Stimulated activated CD4-positive, alpha-beta T cell treated with anti-CD3 and anti-CD28 coated beads, TNF-alpha, amount 100 ng/mL, for 4 hours (primary cell): Measurements from ENCODE around the gene CACNA1H.
"Not testable (repeated sequence)": the region's sequence is repeated elsewhere in the genome, so short reads cannot be mapped to it uniquely, and the experiment has no call there.

Experiments used
- DNase-seq, 3 experiments: peaks; one replicate each; pipeline ENCODE4 v3.0.0-alpha.2; 2020; ENCODE audit warnings: low read depth in 3 of 3

The CACNA1H gene

GRCh38 chr16:1228227-1228626 is 75.3 kb downstream of the CACNA1H start:
- DNase-seq, result not testable (repeated sequence)

- not testable (repeated sequence) for DNase-seq
Measured at GRCh38 chr16:1229476-1229875, 76.6 kb downstream of the CACNA1H start.

DNA sequence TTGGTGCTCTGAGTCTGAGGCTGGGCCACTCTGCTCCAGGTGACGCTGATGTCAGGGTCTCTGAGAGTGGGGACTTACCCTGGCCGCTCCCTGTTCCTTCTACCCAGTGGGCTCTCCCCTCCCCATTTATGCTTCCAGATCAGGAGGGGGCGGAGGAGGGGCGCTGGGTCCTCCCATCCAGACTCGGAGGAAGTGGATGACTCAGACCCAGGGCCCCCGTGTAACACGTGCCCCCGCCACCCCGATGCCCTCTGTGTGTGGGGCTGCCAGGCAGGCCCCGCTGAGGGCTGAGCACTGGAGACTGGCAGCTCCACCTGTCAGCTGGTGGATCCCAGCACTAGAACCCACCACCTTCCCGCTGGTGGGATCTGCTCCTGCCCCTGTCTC is 77.2 kb downstream of the CACNA1H start, which contains the start of gene TPSB2:
TSS of gene TPSB2 (minus strand) at position 101 of the 387 bp plus-strand sequence. CDS start 233 bp downstream, outside the sequence.
- not testable (repeated sequence) for DNase-seq

DNA sequence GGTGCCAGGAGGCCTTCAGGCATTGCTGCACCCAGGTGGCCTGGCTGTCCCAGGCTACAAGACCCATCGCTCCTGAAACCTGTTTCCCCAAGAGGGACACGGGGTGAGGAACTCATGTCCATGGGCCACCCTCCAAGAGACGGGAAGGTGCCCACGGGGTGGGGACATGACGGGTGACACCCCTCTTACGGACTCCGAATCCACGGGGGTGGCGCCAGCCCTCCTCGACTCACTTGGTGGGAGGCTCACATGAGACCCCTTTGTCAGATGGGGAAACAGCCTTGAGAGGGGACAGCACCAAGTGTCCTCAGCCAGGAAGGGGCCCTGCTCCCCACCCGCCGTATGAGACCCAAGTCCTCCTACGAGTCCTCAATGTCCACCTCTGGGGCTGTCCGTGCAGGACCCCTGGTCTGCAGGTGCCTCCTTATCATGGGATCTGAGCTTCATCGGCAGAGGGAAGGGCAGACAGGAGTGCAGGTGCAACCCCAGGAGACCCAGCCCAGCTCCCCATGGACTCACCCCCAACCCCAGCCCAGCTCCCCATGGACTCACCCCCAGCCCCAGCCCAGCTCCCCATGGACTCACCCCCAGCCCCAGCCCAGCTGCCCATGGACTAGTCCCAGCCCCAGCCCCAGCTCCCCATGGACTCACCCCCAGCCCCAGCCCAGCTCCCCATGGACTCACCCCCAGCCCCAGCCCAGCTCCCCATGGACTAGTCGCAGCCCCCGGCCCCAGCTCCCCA is 77.7 kb downstream of the CACNA1H start:
- not testable (repeated sequence) for DNase-seq

GRCh38 chr16:1231301-1231700 is 78.4 kb downstream of the CACNA1H start:
- not testable (repeated sequence) for DNase-seq

DNA sequence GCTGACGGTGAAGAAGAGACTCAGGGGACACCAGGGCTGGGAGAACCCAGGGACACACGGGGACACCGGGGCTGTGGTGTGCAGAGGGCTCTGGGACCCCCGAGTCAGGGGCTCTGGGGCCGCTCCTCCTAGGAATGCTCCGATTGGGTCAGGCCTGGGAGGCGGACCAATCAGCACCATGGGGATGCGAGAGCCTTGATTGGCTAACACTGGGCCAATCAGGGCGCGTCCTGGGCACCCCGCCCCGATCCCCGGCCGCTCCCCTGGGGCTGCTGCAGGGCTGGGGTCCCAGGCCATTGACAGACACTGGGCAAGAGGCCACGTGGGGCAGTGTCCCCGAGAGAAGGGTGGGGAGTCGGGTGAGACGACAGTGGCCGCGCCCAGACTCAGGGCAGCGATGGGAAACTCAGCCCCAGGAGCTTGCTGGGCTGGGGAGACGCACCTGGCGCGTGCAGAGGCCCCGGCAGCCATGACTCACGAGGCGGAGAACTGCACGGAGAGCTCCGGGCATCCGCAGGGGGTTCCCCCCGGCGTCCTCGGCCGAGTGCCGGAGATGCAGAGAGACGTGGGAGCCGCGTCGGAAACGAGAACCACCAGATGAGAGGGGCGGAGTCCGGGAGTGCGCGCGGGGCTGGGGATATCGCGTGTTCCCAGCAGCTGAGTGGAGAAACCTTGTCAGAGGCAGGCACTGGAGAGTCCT is 79.3 kb downstream of the CACNA1H start:
- not testable (repeated sequence) for DNase-seq

DNA sequence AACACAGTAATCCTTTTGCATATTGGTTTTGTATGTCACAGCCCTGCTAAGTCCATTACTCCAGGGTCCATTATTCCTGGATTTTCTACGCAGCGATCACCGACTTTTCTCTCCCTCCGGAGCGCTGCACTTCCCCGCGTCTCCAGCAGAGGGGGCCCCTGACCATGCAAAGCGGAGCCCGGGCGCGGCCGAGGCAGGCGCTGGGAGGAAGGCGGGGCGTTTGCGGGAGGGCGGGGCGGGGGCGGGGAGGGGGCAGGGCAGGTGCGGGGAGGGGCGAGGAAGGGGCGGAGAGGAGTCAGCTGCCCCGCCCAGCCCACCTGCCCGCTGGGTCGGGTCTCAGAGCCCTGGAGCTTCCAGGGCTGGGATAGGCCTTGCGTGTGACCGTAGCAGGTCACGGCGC is 83.8 kb downstream of the CACNA1H start:
- DNase-seq, result not testable (repeated sequence)

- DNase-seq, result no peak
Measured at GRCh38 chr16:1237990-1238389, 85.1 kb downstream of the CACNA1H start.

DNA sequence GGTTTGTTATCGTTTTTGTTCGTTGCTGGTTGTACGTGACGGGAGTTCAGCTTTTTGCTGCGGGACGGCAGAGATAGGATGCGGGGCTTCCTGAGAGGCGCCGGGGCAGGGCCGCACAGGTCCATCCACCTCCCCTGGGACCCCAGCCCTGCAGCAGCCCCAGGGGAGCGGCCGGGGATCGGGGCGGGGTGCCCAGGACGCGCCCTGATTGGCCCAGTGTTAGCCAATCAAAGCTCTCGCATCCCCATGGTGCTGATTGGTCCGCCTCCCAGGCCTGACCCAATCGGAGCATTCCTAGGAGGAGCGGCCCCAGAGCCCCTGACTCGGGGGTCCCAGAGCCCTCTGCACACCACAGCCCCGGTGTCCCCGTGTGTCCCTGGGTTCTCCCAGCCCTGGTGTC is 86.0 kb downstream of the CACNA1H start:
- DNase-seq, result not testable (repeated sequence)

DNA sequence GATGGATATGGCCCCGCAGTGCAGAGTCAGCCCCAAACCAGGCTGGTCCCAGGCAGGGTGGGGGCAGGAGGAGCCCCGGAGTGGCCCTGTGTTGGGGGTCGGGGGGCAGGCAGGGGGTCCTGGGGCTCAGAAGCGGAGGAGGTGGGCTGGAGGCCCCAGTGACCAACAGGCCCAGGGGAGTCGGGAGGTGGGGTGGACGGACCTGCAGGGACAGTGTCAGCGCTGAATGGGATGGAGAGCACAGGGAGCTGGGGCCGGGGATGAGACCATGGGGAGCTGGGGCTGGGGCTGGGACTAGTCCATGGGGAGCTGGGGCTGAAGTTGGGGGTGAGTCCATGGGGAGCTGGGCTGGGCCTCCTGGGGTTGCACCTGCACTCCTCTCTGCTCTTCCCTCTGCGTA is 86.7 kb downstream of the CACNA1H start:
- not testable (repeated sequence) for DNase-seq

- DNase-seq, result not testable (repeated sequence)
Measured at GRCh38 chr16:1240436-1240835, 87.5 kb downstream of the CACNA1H start, which contains the start of gene TPSAB1. Gene TPSAB1, plus strand, starts transcription at chr16:1240705. Its CDS starts 234 bp downstream, at chr16:1240939.

DNA sequence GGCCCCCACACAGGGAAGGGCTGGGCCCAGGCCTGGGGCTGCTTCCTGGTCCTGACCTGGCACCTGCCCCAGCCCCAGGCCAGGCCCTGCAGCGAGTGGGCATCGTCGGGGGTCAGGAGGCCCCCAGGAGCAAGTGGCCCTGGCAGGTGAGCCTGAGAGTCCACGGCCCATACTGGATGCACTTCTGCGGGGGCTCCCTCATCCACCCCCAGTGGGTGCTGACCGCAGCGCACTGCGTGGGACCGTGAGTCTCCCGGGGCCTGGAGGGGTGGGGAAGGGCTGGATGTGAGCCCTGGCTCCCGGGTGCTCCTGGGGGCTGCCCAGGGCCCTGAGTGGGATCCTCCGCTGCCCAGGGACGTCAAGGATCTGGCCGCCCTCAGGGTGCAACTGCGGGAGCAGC is 88.2 kb downstream of the CACNA1H start:
- DNase-seq, result not testable (repeated sequence)

GRCh38 chr16:1243363-1243762 is 90.5 kb downstream of the CACNA1H start:
- DNase-seq, result not testable (repeated sequence)

GRCh38 chr16:1243907-1244850 is 91.3 kb downstream of the CACNA1H start:
- not testable (repeated sequence) for DNase-seq

GRCh38 chr16:1244881-1245280 is 92.0 kb downstream of the CACNA1H start:
- no peak for DNase-seq

DNA sequence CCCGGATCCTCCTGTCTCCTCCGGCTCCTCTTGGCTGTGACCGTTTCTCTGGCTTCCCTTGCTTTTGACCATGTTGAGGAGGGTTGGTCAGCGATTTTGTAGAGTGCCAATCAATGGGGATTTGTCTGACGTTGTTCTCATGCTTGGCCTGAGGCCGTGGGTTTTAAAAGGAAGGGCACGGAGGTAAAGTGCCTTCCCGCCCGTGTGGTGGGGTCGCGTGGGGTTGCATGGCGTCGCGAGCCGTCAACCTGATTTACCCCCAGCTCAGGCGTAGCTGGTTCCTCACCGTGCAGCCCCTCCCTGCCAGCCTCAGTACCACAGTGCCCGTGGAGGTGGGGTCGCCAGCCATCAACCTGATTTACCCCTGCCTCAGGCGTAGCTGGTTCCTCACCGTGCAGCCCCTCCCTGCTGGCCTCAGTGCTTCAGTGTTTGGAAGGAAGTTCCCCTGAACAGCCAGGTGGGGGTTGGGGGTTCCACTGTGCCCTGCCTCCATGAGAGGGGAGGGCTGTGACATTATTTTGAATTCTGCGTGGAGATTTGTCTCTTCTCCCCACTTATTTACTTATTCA is 92.6 kb downstream of the CACNA1H start:
- no peak for DNase-seq

GRCh38 chr16:1247903-1248537 is 95.1 kb downstream of the CACNA1H start:
- not testable (repeated sequence) for DNase-seq

DNA sequence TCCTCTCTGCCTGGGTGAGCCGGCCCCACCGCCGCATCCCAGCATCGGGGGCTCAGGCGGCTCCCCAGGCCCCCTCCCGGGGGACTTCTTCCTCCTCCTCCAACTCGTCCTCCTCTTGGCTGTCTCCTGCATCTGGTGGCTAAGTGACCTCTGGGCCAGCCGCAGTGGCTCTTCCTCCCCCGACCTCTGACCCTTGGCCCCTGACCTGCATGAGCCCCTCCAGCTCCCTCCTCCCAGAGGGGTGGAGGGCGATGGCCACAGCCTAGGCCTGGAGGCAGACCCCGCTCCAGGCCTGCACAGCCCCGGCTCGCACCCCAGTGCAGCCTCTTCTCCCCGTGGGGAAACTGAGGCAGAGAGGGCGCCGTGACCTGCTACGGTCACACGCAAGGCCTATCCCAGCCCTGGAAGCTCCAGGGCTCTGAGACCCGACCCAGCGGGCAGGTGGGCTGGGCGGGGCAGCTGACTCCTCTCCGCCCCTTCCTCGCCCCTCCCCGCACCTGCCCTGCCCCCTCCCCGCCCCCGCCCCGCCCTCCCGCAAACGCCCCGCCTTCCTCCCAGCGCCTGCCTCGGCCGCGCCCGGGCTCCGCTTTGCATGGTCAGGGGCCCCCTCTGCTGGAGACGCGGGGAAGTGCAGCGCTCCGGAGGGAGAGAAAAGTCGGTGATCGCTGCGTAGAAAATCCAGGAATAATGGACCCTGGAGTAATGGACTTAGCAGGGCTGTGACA is 96.3 kb downstream of the CACNA1H start:
- DNase-seq, result not testable (repeated sequence)

DNA sequence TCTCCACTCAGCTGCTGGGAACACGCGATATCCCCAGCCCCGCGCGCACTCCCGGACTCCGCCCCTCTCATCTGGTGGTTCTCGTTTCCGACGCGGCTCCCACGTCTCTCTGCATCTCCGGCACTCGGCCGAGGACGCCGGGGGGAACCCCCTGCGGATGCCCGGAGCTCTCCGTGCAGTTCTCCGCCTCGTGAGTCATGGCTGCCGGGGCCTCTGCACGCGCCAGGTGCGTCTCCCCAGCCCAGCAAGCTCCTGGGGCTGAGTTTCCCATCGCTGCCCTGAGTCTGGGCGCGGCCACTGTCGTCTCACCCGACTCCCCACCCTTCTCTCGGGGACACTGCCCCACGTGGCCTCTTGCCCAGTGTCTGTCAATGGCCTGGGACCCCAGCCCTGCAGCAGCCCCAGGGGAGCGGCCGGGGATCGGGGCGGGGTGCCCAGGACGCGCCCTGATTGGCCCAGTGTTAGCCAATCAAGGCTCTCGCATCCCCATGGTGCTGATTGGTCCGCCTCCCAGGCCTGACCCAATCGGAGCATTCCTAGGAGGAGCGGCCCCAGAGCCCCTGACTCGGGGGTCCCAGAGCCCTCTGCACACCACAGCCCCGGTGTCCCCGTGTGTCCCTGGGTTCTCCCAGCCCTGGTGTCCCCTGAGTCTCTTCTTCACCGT is 100.9 kb downstream of the CACNA1H start:
- DNase-seq, result not testable (repeated sequence)

GRCh38 chr16:1254821-1255220 is 101.9 kb downstream of the CACNA1H start:
- DNase-seq, result not testable (repeated sequence)
